ENCODE data around the gene PAN2.
"Not testable (repeated sequence)": the region's sequence is repeated elsewhere in the genome, so short reads cannot be mapped to it uniquely, and the experiment has no call there.

The PAN2 gene

GRCh38 chr12:56278905-56279304, 54.9 kb downstream of the PAN2 start:
- no peak for TF ChIP-seq CTCF (IDR thresholded peaks at IDR 0.05)
- no peaks in the 10 kb centered on the region for H3K4me1 Mint-ChIP-seq
- H3K9me3 Mint-ChIP-seq = no peaks in the 10 kb centered on the region
- DNase-seq = no peak
- H3K4me3 Mint-ChIP-seq = no peak overlapping the region
- no peak overlapping the region for H3K27ac Mint-ChIP-seq
- peaks cover 84% of the 10 kb centered on the region for H3K36me3 Mint-ChIP-seq (ENCODE audit: low read depth)
- no peaks in the 10 kb centered on the region for H3K27me3 Mint-ChIP-seq (ENCODE audit: low read depth, poor library complexity)

- Mint-ChIP-seq H3K4me1 (no peaks in the 10 kb centered on the region), H3K4me3 (no peak overlapping the region), H3K9me3 (no peaks in the 10 kb centered on the region), H3K27me3 (ENCODE audit: low read depth, poor library complexity) (no peaks in the 10 kb centered on the region), H3K36me3 (ENCODE audit: low read depth) (peaks cover 56% of the 10 kb centered on the region), H3K27ac (no peak overlapping the region)
- TF ChIP-seq CTCF (IDR thresholded peaks at IDR 0.05) = no peak
- no peak for DNase-seq
Measured at GRCh38 chr12:56274299-56274698, 59.5 kb downstream of the PAN2 start.

GRCh38 chr12:56272468-56272867, 61.3 kb downstream of the PAN2 start:
- H3K9me3 Mint-ChIP-seq; H3K4me1 Mint-ChIP-seq; H3K27ac Mint-ChIP-seq; H3K4me3 Mint-ChIP-seq; DNase-seq; H3K27me3 Mint-ChIP-seq (ENCODE audit: low read depth, poor library complexity): not testable (repeated sequence)
- peaks cover 49% of the 10 kb centered on the region for H3K36me3 Mint-ChIP-seq (ENCODE audit: low read depth)

GRCh38 chr12:56271031-56271430, 62.8 kb downstream of the PAN2 start:
- H3K9me3 Mint-ChIP-seq = no peaks in the 10 kb centered on the region
- H3K4me3 Mint-ChIP-seq = no peak overlapping the region
- DNase-seq = no peak
- peaks cover 41% of the 10 kb centered on the region for H3K36me3 Mint-ChIP-seq (ENCODE audit: low read depth)
- H3K4me1 Mint-ChIP-seq = peaks cover 18% of the 10 kb centered on the region
- TF ChIP-seq CTCF (IDR thresholded peaks at IDR 0.05) = peak; percentile 25
- H3K27ac Mint-ChIP-seq = no peak overlapping the region
- peaks cover 5% of the 10 kb centered on the region for H3K27me3 Mint-ChIP-seq (ENCODE audit: low read depth, poor library complexity)

GRCh38 chr12:56267443-56268071, 66.2 kb downstream of the PAN2 start:
- peaks cover 15% of the 10 kb centered on the region for H3K36me3 Mint-ChIP-seq (ENCODE audit: low read depth)
- no peak for DNase-seq
- no peak for TF ChIP-seq CTCF (IDR thresholded peaks at IDR 0.05)
- no peaks in the 10 kb centered on the region for H3K9me3 Mint-ChIP-seq
- peak overlapping the region; percentile 91 for H3K4me3 Mint-ChIP-seq
- H3K27ac Mint-ChIP-seq = no peak overlapping the region
- peaks cover 5% of the 10 kb centered on the region for H3K27me3 Mint-ChIP-seq (ENCODE audit: low read depth, poor library complexity)
- H3K4me1 Mint-ChIP-seq = peaks cover 23% of the 10 kb centered on the region

GRCh38 chr12:56266693-56267442, 66.9 kb downstream of the PAN2 start, which contains the start of gene COQ10A:
Gene COQ10A (plus strand): TSS chr12:56266942. CDS start chr12:56267119, 177 bp downstream.
- H3K36me3 Mint-ChIP-seq (ENCODE audit: low read depth) = peaks cover 15% of the 10 kb centered on the region
- DNase-seq = peak; percentile 91
- H3K27me3 Mint-ChIP-seq (ENCODE audit: low read depth, poor library complexity) = peaks cover 5% of the 10 kb centered on the region
- peak; percentile 47 for TF ChIP-seq CTCF (IDR thresholded peaks at IDR 0.05)
- H3K27ac Mint-ChIP-seq = peak within 1 kb of the TSS; percentile 98
- peaks cover 23% of the 10 kb centered on the region for H3K4me1 Mint-ChIP-seq
- H3K9me3 Mint-ChIP-seq = no peaks in the 10 kb centered on the region
- H3K4me3 Mint-ChIP-seq = peak within 1 kb of the TSS; percentile 91

Measured in nephron progenitor cell (in vitro differentiated cells).